NCI-H524 treated with DMSO at 0.1 percent for 48 hours (cell line): ENCODE measurements around the gene PCDHAC1.
A peak's percentile ranks its signal among the peaks of the same experiment; 100 is the strongest.
"Not testable (repeated sequence)": the region's sequence is repeated elsewhere in the genome, so short reads cannot be mapped to it uniquely, and the experiment has no call there.

Experiments
- DNase-seq: peaks from one replicate; lab custom pipeline; 2025; lab: John Stamatoyannopoulos, UW

The PCDHAC1 gene, protein sequence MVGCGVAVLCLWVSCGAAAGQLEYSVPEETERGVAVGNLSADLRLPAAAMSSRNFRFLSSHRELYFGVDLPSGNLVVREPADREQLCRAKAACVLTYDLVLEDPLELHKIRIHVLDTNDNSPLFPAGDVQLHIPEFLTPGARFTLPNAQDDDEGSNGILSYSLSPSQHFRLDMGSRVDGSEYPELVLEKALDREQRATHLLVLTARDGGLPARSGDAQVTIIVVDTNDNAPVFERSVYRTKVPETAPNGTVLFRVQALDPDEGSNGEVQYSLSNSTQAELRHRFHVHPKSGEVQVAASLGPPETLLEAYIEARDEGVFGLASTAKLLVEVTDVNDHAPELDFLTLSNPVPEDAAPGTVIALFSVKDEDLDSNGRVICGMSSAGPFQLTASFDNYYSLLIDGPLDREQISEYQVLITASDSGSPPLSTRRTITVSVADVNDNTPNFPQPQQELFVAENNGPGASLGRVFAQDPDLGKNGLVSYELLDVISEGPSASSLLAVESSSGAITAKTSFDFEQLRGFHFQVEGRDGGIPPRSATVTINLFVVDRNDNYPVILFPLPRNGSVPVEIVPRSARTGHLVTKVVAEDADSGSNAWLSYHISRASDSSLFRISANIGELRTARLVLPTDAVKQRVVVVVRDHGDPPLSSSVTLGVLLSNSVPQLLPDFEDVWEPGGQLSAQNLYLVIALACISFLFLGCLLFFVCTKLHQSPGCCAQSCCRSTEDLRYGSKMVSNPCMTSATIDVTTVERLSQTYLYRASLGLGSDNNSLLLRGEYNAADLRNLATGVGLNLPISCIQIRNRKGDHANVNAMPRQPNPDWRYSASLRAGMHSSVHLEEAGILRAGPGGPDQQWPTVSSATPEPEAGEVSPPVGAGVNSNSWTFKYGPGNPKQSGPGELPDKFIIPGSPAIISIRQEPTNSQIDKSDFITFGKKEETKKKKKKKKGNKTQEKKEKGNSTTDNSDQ

DNA sequence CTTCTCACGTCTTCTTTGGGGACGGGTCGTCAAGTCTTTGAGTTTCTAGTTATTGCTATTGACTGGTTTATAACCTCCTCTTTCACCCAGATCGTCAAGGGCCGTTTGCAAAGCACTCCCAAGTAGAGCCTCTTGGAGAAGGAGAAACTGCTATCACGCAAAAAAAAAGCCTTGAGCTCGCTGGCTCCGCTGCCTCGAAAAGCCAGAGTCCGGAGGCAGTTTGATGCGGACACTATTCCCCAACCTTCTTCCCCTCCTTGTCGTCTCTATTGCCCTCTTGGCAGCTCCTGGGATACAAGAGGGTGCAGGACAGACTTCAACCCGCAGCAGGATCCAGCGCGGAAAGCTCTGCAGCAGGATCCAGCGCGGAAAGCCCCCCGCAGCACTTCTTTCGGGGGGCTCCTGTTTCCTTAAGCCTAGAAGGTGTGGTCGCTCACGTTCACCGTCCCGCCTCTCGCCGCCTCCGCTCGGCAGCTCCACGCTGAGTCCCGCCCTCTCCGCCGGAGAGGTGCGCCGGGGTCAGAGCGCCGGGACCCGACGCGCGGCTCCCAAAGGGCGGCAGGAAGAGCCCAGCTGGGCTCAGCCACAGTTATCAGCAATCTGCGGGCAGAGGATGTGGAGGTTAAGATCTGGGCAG lies at the start of gene PCDHAC1:
PCDHAC1 (plus strand) TSS at position 494 of the 637 bp plus-strand sequence. CDS start 594 bp downstream, outside the sequence.
- no peak for DNase-seq

DNA sequence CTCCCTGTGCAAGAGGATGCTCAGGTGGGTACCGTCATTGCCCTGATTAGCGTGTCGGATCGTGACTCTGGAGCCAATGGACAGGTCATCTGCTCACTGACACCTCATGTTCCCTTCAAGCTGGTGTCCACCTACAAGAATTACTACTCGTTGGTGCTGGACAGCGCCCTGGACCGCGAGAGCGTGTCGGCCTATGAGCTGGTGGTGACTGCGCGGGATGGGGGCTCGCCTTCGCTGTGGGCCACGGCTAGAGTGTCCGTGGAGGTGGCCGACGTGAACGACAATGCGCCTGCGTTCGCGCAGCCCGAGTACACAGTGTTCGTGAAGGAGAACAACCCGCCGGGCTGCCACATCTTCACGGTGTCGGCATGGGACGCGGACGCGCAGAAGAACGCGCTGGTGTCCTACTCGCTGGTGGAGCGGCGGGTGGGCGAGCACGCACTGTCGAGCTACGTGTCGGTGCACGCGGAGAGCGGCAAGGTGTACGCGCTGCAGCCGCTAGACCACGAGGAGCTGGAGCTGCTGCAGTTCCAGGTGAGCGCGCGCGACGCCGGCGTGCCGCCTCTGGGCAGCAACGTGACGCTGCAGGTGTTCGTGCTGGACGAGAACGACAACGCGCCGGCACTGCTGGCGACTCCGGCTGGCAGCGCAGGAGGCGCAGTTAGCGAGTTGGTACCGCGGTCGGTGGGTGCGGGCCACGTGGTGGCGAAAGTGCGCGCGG lies 49.4 kb upstream of the PCDHAC1 start:
- not testable (repeated sequence) for DNase-seq

DNA sequence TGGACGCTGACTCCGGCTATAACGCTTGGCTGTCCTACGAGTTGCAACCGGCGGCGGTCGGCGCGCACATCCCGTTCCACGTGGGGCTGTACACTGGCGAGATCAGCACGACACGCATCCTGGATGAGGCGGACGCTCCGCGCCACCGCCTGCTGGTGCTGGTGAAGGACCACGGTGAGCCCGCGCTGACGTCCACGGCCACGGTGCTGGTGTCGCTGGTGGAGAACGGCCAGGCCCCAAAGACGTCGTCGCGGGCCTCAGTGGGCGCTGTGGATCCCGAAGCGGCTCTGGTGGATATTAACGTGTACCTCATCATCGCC lies 48.9 kb upstream of the PCDHAC1 start:
- DNase-seq: no peak

DNA sequence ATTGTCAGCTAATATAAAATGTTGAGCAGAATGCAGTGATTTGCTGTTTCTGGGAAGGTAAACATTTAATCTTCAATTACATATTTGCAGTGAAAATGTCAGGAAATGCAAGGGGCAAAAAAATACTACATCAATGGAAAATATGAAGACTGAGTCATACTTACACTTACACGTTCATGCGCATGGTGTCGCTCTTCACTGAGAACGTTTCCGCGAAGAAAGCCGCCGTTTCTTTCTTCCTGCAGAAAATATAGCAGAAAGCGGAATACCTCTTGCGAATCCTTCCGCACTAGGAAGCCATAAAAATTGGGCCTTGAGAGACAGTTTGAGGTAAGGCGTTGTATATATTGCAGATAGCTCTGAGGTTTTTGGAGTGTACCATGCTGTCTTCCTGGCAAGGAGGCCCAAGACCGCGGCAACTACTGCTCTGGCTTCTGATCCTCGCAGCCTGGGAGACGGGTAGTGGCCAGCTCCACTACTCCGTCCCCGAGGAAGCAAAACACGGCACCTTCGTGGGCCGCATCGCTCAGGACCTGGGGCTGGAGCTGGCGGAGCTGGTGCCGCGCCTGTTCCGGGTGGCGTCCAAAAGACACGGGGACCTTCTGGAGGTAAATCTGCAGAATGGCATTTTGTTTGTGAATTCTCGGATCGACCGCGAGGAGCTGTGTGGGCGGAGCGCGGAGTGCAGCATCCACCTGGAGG lies 44.1 kb upstream of the PCDHAC1 start, which contains the start of gene PCDHA13:
PCDHA13 (plus strand) TSS at position 236 of the 702 bp plus-strand sequence; CDS start at position 381, 145 bp downstream.
- no peak for DNase-seq

DNA sequence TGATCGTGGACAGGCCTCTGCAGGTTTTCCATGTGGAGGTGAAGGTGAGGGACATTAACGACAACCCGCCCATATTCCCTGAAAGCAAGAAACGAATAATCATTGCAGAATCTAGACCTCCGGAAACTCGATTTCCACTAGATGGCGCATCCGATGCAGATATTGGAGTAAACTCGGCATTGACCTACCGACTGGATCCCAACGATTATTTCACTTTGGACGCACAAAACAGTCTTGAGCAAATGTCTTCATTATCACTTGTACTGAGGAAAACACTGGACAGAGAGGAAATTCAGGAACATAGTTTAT lies 43.6 kb upstream of the PCDHAC1 start:
- no peak for DNase-seq

DNA sequence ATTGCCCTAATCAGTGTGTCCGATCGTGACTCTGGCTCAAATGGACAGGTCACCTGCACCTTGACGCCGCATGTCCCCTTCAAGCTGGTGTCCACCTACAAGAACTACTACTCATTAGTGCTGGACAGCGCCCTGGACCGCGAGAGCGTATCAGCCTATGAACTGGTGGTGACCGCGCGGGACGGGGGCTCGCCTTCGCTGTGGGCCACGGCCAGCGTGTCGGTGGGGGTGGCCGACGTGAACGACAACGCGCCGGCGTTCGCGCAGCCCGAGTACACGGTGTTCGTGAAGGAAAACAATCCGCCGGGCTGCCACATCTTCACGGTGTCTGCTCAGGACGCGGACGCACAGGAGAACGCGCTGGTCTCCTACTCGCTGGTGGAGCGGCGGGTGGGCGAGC lies 42.7 kb upstream of the PCDHAC1 start:
- no peak for DNase-seq

DNA sequence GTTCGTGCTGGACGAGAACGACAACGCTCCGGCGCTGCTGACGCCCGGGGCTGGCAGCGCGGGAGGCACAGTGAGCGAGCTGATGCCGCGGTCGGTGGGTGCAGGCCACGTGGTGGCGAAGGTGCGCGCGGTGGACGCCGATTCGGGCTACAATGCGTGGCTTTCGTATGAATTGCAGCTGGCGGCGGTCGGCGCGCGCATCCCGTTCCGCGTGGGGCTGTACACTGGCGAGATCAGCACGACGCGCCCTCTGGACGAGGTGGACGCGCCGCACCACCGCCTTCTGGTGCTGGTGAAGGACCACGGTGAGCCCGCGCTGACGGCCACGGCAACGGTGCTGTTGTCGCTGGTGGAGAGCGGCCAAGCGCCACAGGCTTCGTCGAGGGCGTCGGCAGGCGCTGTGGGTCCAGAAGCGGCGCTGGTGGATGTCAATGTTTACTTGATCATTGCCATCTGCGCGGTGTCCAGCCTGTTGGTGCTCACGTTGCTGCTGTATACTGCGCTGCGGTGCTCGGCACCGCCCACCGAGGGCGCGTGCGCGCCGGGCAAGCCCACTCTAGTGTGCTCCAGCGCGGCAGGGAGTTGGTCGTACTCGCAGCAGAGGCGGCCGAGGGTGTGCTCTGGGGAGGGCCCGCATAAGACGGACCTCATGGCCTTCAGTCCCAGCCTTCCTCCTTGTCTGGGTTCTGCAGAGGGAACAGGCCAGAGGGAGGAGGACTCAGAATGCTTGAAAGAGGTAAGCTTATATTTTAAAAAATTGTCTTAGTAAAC lies 42.0 kb upstream of the PCDHAC1 start:
- DNase-seq: no peak

DNA sequence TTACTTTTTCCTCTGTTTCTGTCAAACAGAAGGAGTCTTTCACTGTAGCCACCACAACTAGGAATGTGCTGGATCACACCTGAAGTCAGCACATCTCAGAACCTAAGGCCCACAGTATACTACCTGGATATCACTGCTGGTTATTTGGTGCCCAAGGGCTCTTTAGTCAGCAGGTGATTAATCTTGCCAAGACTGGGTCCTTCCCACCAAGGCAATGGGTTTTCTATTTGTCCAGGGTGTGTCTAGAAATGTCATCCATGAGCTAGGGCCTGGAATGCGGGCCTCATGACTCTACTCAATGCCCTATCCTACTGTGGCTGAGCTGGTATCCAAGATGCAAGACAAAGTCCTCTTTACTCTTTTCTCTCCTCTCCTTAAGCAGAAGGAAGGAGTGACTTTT lies 9.8 kb upstream of the PCDHAC1 start:
- DNase-seq: no peak

DNA sequence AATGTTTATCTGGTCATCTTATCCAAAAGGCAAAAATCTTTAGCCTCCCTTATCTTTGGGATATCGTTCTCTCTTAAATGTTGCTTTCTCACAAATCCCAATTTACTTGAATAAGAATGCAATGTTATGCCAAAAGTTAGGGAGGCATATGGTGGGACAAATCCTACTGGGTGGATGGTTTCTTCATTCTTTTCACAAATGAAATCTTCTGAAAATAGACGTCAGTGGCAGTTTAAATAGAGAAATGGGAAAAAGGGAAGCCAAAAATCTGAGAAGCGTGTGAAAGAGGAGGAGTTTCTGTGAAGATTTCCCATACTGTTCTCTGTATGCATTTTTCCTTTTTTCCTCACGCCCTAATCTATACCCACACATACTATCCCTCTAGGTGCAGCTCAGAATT lies 2.5 kb upstream of the PCDHAC1 start:
- DNase-seq: no peak

DNA sequence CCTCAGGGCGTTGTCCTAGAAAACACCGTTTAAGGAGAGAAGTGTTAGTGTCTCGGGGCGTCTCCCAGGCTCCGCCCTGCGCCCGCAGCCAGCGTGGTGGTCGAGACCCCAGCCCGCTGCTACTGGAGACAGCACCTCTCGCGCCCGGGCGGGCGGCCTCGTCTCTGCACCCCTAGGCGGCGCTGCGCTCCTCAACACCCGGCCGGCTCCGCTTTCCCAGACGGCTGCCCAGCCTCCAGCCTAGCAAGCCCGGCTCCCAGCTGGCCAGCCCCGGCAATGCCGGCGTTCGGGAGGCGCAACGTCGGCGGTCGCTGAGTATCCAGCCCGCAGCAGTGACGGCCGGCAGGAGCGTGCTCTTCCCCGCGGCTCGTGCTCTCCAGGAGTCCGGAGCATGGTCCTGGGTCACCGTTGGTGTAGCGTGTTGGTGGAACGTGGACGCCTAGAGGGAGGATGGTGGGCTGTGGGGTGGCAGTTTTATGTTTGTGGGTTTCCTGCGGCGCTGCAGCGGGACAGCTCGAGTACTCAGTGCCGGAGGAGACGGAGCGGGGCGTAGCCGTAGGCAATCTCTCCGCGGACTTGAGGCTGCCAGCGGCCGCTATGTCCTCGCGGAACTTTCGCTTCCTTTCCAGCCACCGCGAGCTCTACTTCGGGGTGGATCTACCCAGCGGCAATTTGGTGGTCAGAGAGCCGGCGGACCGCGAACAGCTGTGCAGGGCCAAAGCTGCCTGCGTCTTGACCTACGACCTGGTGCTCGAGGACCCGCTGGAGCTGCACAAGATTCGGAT lies 536 bp downstream of the PCDHAC1 start:
- DNase-seq: peak; percentile 34

DNA sequence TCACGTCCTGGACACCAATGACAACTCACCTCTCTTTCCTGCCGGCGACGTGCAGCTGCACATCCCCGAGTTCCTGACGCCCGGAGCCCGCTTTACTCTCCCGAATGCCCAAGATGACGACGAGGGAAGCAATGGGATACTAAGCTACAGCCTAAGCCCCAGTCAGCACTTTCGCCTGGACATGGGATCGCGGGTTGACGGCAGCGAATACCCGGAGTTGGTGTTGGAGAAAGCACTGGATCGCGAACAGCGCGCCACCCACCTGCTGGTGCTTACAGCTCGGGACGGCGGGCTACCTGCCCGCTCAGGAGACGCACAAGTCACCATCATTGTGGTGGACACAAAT lies 1.1 kb downstream of the PCDHAC1 start:
- DNase-seq: no peak

DNA sequence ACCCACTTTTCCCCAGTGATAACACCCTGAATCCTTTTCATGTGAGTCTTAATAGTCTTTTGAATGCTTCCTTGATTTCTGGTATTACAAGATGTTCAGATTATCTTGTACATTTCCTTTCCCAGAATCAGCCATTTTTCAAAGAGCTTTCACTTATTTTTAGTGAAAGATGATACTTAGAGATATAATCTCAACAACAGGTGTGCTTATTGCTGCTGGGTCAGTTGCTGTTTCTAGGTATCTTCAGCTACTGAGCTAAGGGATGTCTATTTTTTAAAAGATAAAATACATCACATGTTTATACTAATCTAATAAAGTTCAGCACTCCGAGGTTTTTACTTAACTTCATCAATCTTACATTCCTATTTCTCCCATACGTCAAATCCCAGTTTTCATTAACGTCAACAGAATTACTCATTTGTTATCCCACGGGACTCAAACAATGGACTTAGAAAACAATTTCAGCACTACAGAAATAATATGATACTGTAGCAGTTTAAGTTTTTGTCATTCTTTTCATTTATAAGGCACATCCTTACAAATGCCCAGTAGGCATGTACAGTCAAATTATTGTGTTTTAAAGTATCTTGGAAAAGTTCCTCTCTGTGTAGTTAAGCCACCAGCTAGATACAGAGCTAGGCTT lies 9.0 kb downstream of the PCDHAC1 start:
- DNase-seq: no peak

DNA sequence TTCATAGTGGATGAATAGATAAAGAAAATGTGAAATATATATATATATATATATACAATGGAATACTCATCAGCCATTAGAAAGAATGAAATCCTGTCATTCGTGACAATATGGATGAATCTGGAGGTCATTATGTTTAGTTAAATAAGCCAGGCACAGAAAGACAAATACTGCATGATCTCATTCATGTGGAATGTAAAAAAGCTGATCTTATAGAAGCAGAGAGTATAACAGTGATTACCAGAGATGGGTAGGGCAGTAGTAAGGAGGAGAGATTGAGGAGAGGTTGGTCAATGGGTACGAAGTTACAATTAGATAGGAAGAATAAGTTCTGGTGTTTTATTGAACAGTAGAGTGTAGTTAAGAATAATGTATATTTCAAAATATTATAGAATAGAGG lies 20.5 kb downstream of the PCDHAC1 start:
- no peak for DNase-seq

DNA sequence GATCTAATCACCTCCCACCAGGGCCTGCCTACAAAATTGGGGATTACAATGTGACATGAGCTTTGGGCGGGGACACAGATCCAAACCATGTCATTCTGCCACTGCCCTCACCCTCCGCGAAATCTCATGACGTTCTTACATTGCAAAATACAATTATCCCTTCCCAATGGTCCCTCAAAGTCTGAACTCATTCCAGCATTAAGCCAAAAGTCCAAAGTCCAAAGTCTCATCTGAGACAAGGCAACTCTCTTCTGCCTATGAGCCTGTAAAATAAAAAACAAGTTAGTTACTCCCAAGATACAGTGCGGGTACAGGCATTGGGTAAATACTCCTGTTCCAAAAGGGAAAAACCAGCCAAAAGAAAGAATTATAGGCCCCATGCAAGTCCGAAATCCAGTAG lies 25.5 kb downstream of the PCDHAC1 start:
- no peak for DNase-seq

DNA sequence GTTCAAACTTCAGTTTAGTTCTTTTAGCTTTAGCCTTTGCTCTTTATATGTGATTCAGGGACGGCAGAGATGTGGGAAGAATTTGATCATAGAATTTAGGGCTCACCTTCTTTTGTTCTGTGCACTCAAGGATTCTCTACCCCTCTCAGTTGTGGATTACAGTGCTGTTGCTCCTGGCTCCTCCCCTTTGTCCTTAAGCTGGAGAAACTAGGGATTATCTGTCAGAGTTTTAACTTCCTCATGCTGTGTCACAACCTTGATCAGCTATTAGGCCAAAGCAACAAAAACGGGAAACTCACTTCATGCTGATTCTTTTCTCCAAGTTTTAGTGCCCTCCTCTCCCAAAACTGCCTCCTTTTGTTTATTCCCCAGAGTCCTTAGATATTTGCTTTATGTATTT lies 27.1 kb downstream of the PCDHAC1 start:
- no peak for DNase-seq

DNA sequence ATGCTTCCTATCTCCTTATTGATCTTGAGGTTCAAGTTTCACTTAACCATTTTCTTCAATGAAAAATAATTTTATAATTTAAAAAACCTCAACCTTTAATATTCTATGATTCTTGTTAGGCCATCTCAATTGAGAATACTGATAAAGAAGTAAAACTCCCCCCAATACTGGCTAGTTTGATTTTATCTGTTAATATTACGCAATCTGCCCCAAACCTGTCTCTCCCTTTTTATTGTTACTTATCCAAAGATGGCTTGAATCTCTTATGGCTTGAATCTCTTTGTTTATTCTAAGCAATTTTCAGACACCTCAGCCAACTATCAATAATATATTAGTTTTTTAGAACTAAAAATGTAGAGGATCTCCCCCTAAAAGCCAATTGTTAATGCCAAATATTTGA lies 36.1 kb downstream of the PCDHAC1 start:
- no peak for DNase-seq

DNA sequence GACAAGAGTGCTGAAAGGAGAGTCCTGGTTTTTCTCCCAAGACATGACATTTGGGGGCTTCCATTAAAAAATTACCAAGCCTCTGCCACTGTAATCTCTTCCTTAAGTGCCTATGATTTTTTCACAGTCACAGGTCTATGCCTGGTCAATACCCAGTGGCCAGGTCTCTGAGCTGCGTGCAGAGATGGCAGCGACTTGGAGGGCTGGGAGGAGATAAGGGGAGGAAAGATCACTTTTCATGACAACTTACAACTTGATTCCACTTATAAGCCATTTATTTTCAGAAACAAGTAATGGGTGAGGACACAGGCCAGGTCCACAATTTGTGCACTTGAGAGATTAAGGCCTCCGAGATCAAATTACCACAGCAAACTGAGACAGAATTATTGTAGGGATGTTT lies 38.3 kb downstream of the PCDHAC1 start:
- peak; percentile 8 for DNase-seq

DNA sequence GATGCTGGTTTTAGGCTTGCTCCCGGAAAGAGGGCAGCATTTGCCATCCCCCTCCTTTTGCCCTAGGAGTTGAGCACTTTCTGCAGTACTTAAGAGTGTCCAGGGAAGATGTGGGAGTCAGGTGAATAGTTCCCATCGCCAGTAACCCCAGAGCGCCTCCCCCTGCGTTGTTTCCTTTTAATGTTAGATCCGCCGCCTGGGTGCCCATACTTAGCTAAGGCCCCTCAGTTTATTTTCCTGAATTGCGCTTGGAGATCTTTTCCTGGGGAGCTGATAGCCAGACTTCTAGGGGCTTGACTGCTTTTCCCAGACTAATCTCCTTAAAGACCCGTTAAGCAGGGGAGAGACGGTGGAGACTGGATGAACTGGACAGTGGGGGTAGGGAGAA lies 39.8 kb downstream of the PCDHAC1 start:
- DNase-seq: peak; percentile 66
